Colonic mucosa (tissue), 4 donors: ENCODE results near the gene NHP2. TPM values are rescaled to one million over a fixed set of nuclear protein-coding genes. Genes with fewer than 3 reads are reported as not detected.

Source experiments
- DNase-seq: peaks from one replicate; pipeline ENCODE4 v3.0.0-alpha.2; 2020
- H3K27ac ChIP-seq: fragments of 200-600 bp; one replicate; pipeline ENCODE4 v1.8.0; 2021
- H3K27me3 ChIP-seq: fragments of 200-600 bp; one replicate; pipeline ENCODE4 v1.8.0; 2021
- H3K36me3 ChIP-seq: fragments of 200-600 bp; one replicate; pipeline ENCODE4 v1.8.0; 2021
- H3K4me1 ChIP-seq: fragments of 200-600 bp; one replicate; pipeline ENCODE4 v1.8.0; 2021; ENCODE audit warnings: mild to moderate bottlenecking
- H3K4me3 ChIP-seq: fragments of 200-600 bp; one replicate; pipeline ENCODE4 v1.8.0; 2021
- H3K9ac ChIP-seq, 2 donors: one replicate each; pipeline ENCODE4 v1.7.0; 2013; ENCODE audit warnings: control low read depth in 2 of 2, low read depth in 2 of 2, low read length in 2 of 2
- H3K9me3 ChIP-seq: fragments of 200-600 bp; one replicate; pipeline ENCODE4 v1.8.0; 2021
- CTCF ChIP-seq: fragments of 200-600 bp; IDR thresholded peaks from one replicate; pipeline ENCODE4 v1.8.0; 2022; ENCODE audit warnings: antibody characterized with exemption, mild to moderate bottlenecking
- intact Hi-C: fragments of 100-400 bp; cut with DNase I; formaldehyde crosslinking; loops from one replicate; pipeline ENCODE4 v1.14.1; 2022
- total RNA-seq, 2 donors: library from RNA; stranded (reverse); fragmentation: NEBNext Ultra II Directional in 1 of 2; extraction: Animal tissue kit (Norgen Biotek cat#: 25700) in 1 of 2; gene quantifications; one replicate each; pipeline ENCODE4 v1.2.1, GENCODE V29; 2021
- donor health status: healthy.
- donor health status: DM: no; HTN: no; CAD: no.
- donor health status: DM: no; HTN: no; CAD: no.

The NHP2 gene
- 100 to 1,000 TPM in 1 of 2 donors, 10 to 100 TPM in 1; 64.8 to 182 TPM for total RNA-seq

- Histone ChIP-seq H3K36me3 (peaks cover 5% of the 10 kb centered on the region), H3K9ac (peak within 1 kb of the TSS; percentile 70 to 78), H3K4me3 (peak within 1 kb of the TSS; percentile 92), H3K9me3 (no peaks in the 10 kb centered on the region), H3K4me1 (peaks cover 5% of the 10 kb centered on the region), H3K27me3 (no peaks in the 10 kb centered on the region), H3K27ac (peak within 1 kb of the TSS; percentile 45)
- DNase-seq: peak; percentile 100
- intact Hi-C loops: no loop called here
- TF ChIP-seq CTCF: no peak
These were observed at the start of gene NHP2 for GRCh38 chr5:178153530-178154340. Gene NHP2 (minus strand): TSS chr5:178153885. CDS start chr5:178153817, 68 bp downstream.

GRCh38 chr5:178202541-178202940, 48.9 kb upstream of the NHP2 start:
- no peak for TF ChIP-seq CTCF
- DNase-seq: no peak
- no peak overlapping the region for H3K9ac ChIP-seq

GRCh38 chr5:178201927-178202235, 48.2 kb upstream of the NHP2 start:
- Histone ChIP-seq H3K4me3 (no peak overlapping the region), H3K27me3 (no peaks in the 10 kb centered on the region), H3K36me3 (no peaks in the 10 kb centered on the region), H3K9ac (peak overlapping the region in 1 of 2 donors; percentile 6), H3K27ac (no peak overlapping the region), H3K9me3 (no peaks in the 10 kb centered on the region), H3K4me1 (peaks cover 12% of the 10 kb centered on the region)
- intact Hi-C loops: no loop called here
- no peak for TF ChIP-seq CTCF
- DNase-seq: no peak

More at GRCh38 chr5:178202541-178202940, 48.9 kb upstream of the NHP2 start:
- no peak overlapping the region for H3K4me3 ChIP-seq
- H3K4me1 ChIP-seq: peaks cover 13% of the 10 kb centered on the region
- H3K36me3 ChIP-seq: no peaks in the 10 kb centered on the region
- intact Hi-C loops: no loop called here
- H3K27me3 ChIP-seq: no peaks in the 10 kb centered on the region
- H3K9me3 ChIP-seq: no peaks in the 10 kb centered on the region
- H3K27ac ChIP-seq: no peak overlapping the region

GRCh38 chr5:178201221-178201926, 47.7 kb upstream of the NHP2 start:
- H3K27ac ChIP-seq: no peak overlapping the region
- intact Hi-C loops: no loop called here
- H3K27me3 ChIP-seq: no peaks in the 10 kb centered on the region
- no peak for DNase-seq
- no peak for TF ChIP-seq CTCF
- H3K4me3 ChIP-seq: no peak overlapping the region
- no peaks in the 10 kb centered on the region for H3K36me3 ChIP-seq
- peaks cover 7% of the 10 kb centered on the region for H3K4me1 ChIP-seq
- peak overlapping the region in 1 of 2 donors; percentile 6 for H3K9ac ChIP-seq
- no peaks in the 10 kb centered on the region for H3K9me3 ChIP-seq

- no peak for DNase-seq
- no peaks in the 10 kb centered on the region for H3K36me3 ChIP-seq
- no peaks in the 10 kb centered on the region for H3K4me1 ChIP-seq
- intact Hi-C loops: no loop called here
- no peak for TF ChIP-seq CTCF
- H3K27ac ChIP-seq: no peak overlapping the region
- no peaks in the 10 kb centered on the region for H3K9me3 ChIP-seq
- no peak overlapping the region for H3K4me3 ChIP-seq
- no peaks in the 10 kb centered on the region for H3K27me3 ChIP-seq
- H3K9ac ChIP-seq: no peak overlapping the region
These were observed 46.1 kb upstream of the NHP2 start for GRCh38 chr5:178199581-178200434.
